ENCODE results near the gene PRSS12. TPM values are rescaled to one million over a fixed set of nuclear protein-coding genes. Genes with fewer than 3 reads are reported as not detected.

PRSS12 gene
- total RNA-seq, 1 experiment from 2014 or later: 0.23 TPM

DNA sequence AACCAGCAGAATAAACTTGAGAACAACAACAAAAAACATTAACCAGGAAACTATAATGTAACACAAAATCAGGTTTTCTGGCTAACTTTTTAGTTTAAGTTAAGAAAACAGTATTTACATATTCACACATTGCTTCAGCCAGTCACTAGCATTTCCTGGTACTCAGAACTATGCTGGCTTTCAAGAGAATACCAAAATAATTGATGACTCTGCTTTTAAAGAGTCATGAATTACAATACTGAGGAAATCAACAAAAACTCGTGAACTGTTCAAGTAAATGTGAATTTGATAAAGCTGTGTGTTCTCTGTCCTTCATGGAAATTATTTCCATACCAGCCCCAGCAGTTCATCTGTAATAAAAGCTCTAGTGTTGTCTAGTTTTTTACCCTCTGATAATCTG, 27.4 kb downstream of the PRSS12 start:
- TF ChIP-seq TCF7L2 (IDR thresholded peaks at IDR 0.05; ENCODE audit: low read depth, low read length) (no peak), SIN3A (IDR thresholded peaks at IDR 0.05; ENCODE audit: borderline replicate concordance, insufficient read depth, low read depth, low read length) (no peak), POLR2AphosphoS5 (IDR thresholded peaks at IDR 0.05; ENCODE audit: low read depth, low read length) (no peak)
- TF ChIP-seq, protein P1, sequence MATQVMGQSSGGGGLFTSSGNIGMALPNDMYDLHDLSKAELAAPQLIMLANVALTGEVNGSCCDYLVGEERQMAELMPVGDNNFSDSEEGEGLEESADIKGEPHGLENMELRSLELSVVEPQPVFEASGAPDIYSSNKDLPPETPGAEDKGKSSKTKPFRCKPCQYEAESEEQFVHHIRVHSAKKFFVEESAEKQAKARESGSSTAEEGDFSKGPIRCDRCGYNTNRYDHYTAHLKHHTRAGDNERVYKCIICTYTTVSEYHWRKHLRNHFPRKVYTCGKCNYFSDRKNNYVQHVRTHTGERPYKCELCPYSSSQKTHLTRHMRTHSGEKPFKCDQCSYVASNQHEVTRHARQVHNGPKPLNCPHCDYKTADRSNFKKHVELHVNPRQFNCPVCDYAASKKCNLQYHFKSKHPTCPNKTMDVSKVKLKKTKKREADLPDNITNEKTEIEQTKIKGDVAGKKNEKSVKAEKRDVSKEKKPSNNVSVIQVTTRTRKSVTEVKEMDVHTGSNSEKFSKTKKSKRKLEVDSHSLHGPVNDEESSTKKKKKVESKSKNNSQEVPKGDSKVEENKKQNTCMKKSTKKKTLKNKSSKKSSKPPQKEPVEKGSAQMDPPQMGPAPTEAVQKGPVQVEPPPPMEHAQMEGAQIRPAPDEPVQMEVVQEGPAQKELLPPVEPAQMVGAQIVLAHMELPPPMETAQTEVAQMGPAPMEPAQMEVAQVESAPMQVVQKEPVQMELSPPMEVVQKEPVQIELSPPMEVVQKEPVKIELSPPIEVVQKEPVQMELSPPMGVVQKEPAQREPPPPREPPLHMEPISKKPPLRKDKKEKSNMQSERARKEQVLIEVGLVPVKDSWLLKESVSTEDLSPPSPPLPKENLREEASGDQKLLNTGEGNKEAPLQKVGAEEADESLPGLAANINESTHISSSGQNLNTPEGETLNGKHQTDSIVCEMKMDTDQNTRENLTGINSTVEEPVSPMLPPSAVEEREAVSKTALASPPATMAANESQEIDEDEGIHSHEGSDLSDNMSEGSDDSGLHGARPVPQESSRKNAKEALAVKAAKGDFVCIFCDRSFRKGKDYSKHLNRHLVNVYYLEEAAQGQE (IDR thresholded peaks at IDR 0.05; ENCODE audit: insufficient read depth in 1 of 2, low read depth in 2 of 2, low read length in 1 of 2): no peak
- TF ChIP-seq, protein P2, sequence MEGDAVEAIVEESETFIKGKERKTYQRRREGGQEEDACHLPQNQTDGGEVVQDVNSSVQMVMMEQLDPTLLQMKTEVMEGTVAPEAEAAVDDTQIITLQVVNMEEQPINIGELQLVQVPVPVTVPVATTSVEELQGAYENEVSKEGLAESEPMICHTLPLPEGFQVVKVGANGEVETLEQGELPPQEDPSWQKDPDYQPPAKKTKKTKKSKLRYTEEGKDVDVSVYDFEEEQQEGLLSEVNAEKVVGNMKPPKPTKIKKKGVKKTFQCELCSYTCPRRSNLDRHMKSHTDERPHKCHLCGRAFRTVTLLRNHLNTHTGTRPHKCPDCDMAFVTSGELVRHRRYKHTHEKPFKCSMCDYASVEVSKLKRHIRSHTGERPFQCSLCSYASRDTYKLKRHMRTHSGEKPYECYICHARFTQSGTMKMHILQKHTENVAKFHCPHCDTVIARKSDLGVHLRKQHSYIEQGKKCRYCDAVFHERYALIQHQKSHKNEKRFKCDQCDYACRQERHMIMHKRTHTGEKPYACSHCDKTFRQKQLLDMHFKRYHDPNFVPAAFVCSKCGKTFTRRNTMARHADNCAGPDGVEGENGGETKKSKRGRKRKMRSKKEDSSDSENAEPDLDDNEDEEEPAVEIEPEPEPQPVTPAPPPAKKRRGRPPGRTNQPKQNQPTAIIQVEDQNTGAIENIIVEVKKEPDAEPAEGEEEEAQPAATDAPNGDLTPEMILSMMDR (IDR thresholded peaks at IDR 0.05): no peak
- Histone ChIP-seq H3K27ac (ENCODE audit: low read length) (no peak overlapping the region), H3K4me1 (ENCODE audit: control insufficient read depth, insufficient read depth, low read length) (no peaks in the 10 kb centered on the region), H3K36me3 (ENCODE audit: control insufficient read depth, insufficient read depth, low read length) (no peaks in the 10 kb centered on the region), H3K4me3 (ENCODE audit: low read depth in 2 of 2, low read length in 2 of 2) (no peak overlapping the region), H3K9me3 (ENCODE audit: control insufficient read depth, insufficient read depth, low read depth, low read length) (no peaks in the 10 kb centered on the region), H3K27me3 (ENCODE audit: control insufficient read depth, insufficient read depth, low read length) (no peaks in the 10 kb centered on the region)
- intact Hi-C loops (cut with micrococcal nuclease; ENCODE audit: unreplicated experiment): no loop called here
- ATAC-seq (no peak), DNase-seq (ENCODE audit: low read depth, low spot score) (no peak)
- no TSS peak for BruUV-seq (replicated peaks)
- ChIA-PET CTCF (no interaction called here), POLR2A (interaction anchor here (0.8 kb wide), 1 partner anchor 44 kb away, joined by 7 read pairs; no protein-coding TSS in a partner anchor)
- in situ Hi-C loops (cut with HindIII; ENCODE audit: low pct_unique_long_range_greater_than_20kb, low sequenced_read_pairs): no loop called here

DNA sequence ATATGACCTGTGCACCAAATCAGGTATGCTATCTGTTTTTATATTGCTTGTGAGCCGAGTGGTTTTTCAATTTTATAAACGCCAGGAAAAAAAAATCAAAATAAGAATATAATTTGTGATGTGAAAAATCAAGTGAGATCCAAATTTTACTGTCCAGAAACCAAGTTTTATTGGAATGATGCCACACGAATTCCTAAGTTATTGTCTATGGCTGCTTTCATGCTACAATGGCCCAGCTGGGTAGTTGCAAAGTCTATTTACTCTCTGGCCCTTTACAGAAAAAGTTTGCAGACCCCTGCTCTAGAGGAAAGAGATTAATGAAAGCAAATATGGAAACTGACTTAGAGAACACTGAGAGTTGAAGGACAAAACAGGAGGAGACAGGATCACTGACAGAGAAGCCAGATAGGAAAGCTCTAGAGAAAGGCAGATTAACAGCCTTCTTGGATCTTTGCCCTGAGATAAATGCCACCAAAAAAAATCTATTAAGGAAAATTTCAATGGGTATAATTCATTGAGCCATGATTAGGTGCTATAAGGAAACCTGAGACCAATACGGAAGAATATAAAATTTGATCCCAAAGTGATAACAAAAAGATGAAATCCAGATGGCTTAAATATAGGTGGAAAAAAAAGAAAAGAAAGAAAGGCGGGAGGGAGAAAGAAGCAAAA, 29.8 kb downstream of the PRSS12 start:
- POLR2A ChIA-PET: no interaction called here
- DNase-seq (ENCODE audit: low read depth, low spot score): no peak

More for the DNA sequence above, 29.8 kb downstream of the PRSS12 start:
- in situ Hi-C loops (cut with HindIII; ENCODE audit: low pct_unique_long_range_greater_than_20kb, low sequenced_read_pairs): no loop called here
- no peak for ATAC-seq
- H3K9me3 ChIP-seq (ENCODE audit: control insufficient read depth, insufficient read depth, low read depth, low read length): no peaks in the 10 kb centered on the region
- no peak overlapping the region for H3K27ac ChIP-seq (ENCODE audit: low read length)
- no peaks in the 10 kb centered on the region for H3K36me3 ChIP-seq (ENCODE audit: control insufficient read depth, insufficient read depth, low read length)
- TF ChIP-seq, protein P1 (IDR thresholded peaks at IDR 0.05; ENCODE audit: insufficient read depth in 1 of 2, low read depth in 2 of 2, low read length in 1 of 2): no peak
- TF ChIP-seq SIN3A (IDR thresholded peaks at IDR 0.05; ENCODE audit: borderline replicate concordance, insufficient read depth, low read depth, low read length): no peak
- no peak for TF ChIP-seq POLR2AphosphoS5 (IDR thresholded peaks at IDR 0.05; ENCODE audit: low read depth, low read length)
- TF ChIP-seq, protein P2 (IDR thresholded peaks at IDR 0.05): no peak
- no peak for TF ChIP-seq TCF7L2 (IDR thresholded peaks at IDR 0.05; ENCODE audit: low read depth, low read length)
- BruUV-seq (replicated peaks): no TSS peak
- CTCF ChIA-PET: no interaction called here
- intact Hi-C loops (cut with micrococcal nuclease; ENCODE audit: unreplicated experiment): no loop called here
- H3K27me3 ChIP-seq (ENCODE audit: control insufficient read depth, insufficient read depth, low read length): no peaks in the 10 kb centered on the region
- H3K4me3 ChIP-seq (ENCODE audit: low read depth in 2 of 2, low read length in 2 of 2): no peak overlapping the region
- H3K4me1 ChIP-seq (ENCODE audit: control insufficient read depth, insufficient read depth, low read length): no peaks in the 10 kb centered on the region
